ENCODE data around the gene AGBL1. TPM values are rescaled to one million over a fixed set of nuclear protein-coding genes. Genes with fewer than 3 reads are reported as not detected.

The AGBL1 gene
- total and polyA plus RNA-seq, 4 donors, result not detected

DNA sequence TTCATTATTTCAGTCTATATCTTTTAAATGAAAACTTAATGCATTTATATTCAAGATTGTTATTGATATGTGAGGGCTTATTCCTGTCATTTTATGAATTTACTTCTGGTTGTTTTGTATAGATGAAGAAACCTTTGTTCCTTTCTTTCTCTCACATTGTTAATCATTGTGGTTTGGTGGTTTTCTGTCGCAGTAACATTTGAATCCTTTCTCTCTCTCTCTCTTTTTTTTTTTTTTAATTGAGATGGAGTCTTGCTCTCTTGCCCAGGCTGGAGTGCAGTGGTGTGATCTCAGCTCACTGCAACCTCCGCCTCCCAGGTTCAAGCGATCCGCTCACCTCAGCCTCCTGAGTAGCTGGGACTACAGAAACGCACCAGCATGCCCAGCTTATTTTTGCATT is 22.1 kb downstream of the AGBL1 start:
- no peak overlapping the region for H3K4me3 ChIP-seq (ENCODE audit: low read depth in 1 of 3, low read length in 3 of 3)
- TF ChIP-seq SP1 (IDR thresholded peaks at IDR 0.05) (no peak), JUND (IDR thresholded peaks at IDR 0.05) (no peak), RAD21 (IDR thresholded peaks at IDR 0.05) (no peak), NR2F2 (IDR thresholded peaks at IDR 0.05) (no peak), RXRA (IDR thresholded peaks at IDR 0.05) (no peak), YY1 (IDR thresholded peaks at IDR 0.05) (no peak), FOXA2 (IDR thresholded peaks at IDR 0.05) (no peak), EGR1 (IDR thresholded peaks at IDR 0.05; ENCODE audit: low read depth in 2 of 2) (no peak)
- TF ChIP-seq, protein P1, sequence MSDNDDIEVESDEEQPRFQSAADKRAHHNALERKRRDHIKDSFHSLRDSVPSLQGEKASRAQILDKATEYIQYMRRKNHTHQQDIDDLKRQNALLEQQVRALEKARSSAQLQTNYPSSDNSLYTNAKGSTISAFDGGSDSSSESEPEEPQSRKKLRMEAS (IDR thresholded peaks at IDR 0.05), result no peak
- TF ChIP-seq, protein P2, sequence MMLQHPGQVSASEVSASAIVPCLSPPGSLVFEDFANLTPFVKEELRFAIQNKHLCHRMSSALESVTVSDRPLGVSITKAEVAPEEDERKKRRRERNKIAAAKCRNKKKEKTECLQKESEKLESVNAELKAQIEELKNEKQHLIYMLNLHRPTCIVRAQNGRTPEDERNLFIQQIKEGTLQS (IDR thresholded peaks at IDR 0.05), result no peak
- H3K9ac ChIP-seq (ENCODE audit: low read depth in 1 of 2, low read length in 2 of 2), result no peak overlapping the region
- no peaks in the 10 kb centered on the region for H3K36me3 ChIP-seq (ENCODE audit: control insufficient read depth in 4 of 4, insufficient read depth in 3 of 4, low read depth in 1 of 4, low read length in 3 of 4)
- peaks cover 0 to 2% (median 0%) of the 10 kb centered on the region in 4 donors for H3K27me3 ChIP-seq (ENCODE audit: control insufficient read depth in 4 of 4, insufficient read depth in 4 of 4, low read length in 3 of 4)
- DNase-seq (ENCODE audit: low spot score), result no peak
- 90% methylated on average over 5 of the region's 5 CpGs for WGBS
- no peaks in the 10 kb centered on the region for H3K4me1 ChIP-seq (ENCODE audit: control insufficient read depth in 4 of 4, insufficient read depth in 4 of 4, low read length in 3 of 4)
- H3K9me3 ChIP-seq (ENCODE audit: control insufficient read depth in 4 of 4, low read length in 3 of 4), result peaks cover 0 to 2% (median 0%) of the 10 kb centered on the region in 4 donors
- H3K27ac ChIP-seq (ENCODE audit: low read depth in 1 of 2, low read length in 2 of 2), result no peak overlapping the region

DNA sequence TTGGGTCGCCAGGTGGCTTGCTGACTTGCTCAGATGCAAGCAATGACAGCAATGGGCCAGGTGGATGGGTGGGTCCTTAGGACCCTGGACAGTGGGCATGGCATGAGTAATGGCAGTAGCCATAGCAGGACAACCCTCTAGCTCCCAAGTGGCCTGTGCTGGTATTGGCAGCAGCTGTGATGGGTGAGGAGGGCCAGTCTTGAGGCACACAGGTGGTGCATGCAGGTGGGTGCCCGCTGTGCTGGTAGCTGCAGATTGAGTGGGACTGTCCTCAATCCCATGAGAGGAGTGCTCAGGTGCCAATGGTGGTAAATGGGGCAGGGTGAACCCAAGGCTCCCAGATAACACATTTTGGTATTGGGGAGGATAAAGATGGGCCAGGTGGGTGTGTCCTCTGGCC is 24.2 kb downstream of the AGBL1 start:
- no peak for DNase-seq (ENCODE audit: low spot score)
- H3K27ac ChIP-seq (ENCODE audit: low read depth in 1 of 2, low read length in 2 of 2), result no peak overlapping the region
- TF ChIP-seq, protein P2 (IDR thresholded peaks at IDR 0.05), result no peak
- TF ChIP-seq, protein P3, sequence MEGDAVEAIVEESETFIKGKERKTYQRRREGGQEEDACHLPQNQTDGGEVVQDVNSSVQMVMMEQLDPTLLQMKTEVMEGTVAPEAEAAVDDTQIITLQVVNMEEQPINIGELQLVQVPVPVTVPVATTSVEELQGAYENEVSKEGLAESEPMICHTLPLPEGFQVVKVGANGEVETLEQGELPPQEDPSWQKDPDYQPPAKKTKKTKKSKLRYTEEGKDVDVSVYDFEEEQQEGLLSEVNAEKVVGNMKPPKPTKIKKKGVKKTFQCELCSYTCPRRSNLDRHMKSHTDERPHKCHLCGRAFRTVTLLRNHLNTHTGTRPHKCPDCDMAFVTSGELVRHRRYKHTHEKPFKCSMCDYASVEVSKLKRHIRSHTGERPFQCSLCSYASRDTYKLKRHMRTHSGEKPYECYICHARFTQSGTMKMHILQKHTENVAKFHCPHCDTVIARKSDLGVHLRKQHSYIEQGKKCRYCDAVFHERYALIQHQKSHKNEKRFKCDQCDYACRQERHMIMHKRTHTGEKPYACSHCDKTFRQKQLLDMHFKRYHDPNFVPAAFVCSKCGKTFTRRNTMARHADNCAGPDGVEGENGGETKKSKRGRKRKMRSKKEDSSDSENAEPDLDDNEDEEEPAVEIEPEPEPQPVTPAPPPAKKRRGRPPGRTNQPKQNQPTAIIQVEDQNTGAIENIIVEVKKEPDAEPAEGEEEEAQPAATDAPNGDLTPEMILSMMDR (IDR thresholded peaks at IDR 0.05; ENCODE audit: low read depth, low read length, missing input control), result no peak
- TF ChIP-seq NR2F2 (IDR thresholded peaks at IDR 0.05), result no peak
- TF ChIP-seq, protein P1 (IDR thresholded peaks at IDR 0.05), result no peak
- no peak for TF ChIP-seq TAF1 (conservative IDR thresholded peaks at IDR 0.05)
- no peak for TF ChIP-seq RXRA (IDR thresholded peaks at IDR 0.05)
- TF ChIP-seq HNF4G (IDR thresholded peaks at IDR 0.05), result no peak
- TF ChIP-seq YY1 (IDR thresholded peaks at IDR 0.05), result no peak
- TF ChIP-seq, protein P4, sequence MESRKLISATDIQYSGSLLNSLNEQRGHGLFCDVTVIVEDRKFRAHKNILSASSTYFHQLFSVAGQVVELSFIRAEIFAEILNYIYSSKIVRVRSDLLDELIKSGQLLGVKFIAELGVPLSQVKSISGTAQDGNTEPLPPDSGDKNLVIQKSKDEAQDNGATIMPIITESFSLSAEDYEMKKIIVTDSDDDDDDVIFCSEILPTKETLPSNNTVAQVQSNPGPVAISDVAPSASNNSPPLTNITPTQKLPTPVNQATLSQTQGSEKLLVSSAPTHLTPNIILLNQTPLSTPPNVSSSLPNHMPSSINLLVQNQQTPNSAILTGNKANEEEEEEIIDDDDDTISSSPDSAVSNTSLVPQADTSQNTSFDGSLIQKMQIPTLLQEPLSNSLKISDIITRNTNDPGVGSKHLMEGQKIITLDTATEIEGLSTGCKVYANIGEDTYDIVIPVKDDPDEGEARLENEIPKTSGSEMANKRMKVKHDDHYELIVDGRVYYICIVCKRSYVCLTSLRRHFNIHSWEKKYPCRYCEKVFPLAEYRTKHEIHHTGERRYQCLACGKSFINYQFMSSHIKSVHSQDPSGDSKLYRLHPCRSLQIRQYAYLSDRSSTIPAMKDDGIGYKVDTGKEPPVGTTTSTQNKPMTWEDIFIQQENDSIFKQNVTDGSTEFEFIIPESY (IDR thresholded peaks at IDR 0.05), result no peak
- TF ChIP-seq, protein P5, sequence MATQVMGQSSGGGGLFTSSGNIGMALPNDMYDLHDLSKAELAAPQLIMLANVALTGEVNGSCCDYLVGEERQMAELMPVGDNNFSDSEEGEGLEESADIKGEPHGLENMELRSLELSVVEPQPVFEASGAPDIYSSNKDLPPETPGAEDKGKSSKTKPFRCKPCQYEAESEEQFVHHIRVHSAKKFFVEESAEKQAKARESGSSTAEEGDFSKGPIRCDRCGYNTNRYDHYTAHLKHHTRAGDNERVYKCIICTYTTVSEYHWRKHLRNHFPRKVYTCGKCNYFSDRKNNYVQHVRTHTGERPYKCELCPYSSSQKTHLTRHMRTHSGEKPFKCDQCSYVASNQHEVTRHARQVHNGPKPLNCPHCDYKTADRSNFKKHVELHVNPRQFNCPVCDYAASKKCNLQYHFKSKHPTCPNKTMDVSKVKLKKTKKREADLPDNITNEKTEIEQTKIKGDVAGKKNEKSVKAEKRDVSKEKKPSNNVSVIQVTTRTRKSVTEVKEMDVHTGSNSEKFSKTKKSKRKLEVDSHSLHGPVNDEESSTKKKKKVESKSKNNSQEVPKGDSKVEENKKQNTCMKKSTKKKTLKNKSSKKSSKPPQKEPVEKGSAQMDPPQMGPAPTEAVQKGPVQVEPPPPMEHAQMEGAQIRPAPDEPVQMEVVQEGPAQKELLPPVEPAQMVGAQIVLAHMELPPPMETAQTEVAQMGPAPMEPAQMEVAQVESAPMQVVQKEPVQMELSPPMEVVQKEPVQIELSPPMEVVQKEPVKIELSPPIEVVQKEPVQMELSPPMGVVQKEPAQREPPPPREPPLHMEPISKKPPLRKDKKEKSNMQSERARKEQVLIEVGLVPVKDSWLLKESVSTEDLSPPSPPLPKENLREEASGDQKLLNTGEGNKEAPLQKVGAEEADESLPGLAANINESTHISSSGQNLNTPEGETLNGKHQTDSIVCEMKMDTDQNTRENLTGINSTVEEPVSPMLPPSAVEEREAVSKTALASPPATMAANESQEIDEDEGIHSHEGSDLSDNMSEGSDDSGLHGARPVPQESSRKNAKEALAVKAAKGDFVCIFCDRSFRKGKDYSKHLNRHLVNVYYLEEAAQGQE (IDR thresholded peaks at IDR 0.05), result no peak
- TF ChIP-seq SP1 (IDR thresholded peaks at IDR 0.05), result no peak
- TF ChIP-seq HNF4A (conservative IDR thresholded peaks at IDR 0.05), result no peak
- TF ChIP-seq GABPA (IDR thresholded peaks at IDR 0.05 in 1 of 2, conservative IDR thresholded peaks at IDR 0.05 in 1 of 2), result no peak
- TF ChIP-seq FOXA2 (IDR thresholded peaks at IDR 0.05), result no peak
- no peak for TF ChIP-seq FOXA1 (IDR thresholded peaks at IDR 0.05)
- TF ChIP-seq RAD21 (IDR thresholded peaks at IDR 0.05), result no peak
- TF ChIP-seq EGR1 (IDR thresholded peaks at IDR 0.05; ENCODE audit: low read depth in 2 of 2), result no peak
- no peak for TF ChIP-seq JUND (IDR thresholded peaks at IDR 0.05)
- H3K36me3 ChIP-seq (ENCODE audit: control insufficient read depth in 4 of 4, insufficient read depth in 3 of 4, low read depth in 1 of 4, low read length in 3 of 4), result no peaks in the 10 kb centered on the region
- peaks cover 0 to 2% (median 0%) of the 10 kb centered on the region in 4 donors for H3K9me3 ChIP-seq (ENCODE audit: control insufficient read depth in 4 of 4, low read length in 3 of 4)
- H3K9ac ChIP-seq (ENCODE audit: low read depth in 1 of 2, low read length in 2 of 2), result no peak overlapping the region
- no peaks in the 10 kb centered on the region for H3K4me1 ChIP-seq (ENCODE audit: control insufficient read depth in 4 of 4, insufficient read depth in 4 of 4, low read length in 3 of 4)
- 82% methylated on average over 2 of the region's 2 CpGs for WGBS
- H3K27me3 ChIP-seq (ENCODE audit: control insufficient read depth in 4 of 4, insufficient read depth in 4 of 4, low read length in 3 of 4), result peaks cover 0 to 4% (median 1%) of the 10 kb centered on the region in 4 donors
- H3K4me3 ChIP-seq (ENCODE audit: low read depth in 1 of 3, low read length in 3 of 3), result no peak overlapping the region
